Naive thymus-derived CD4-positive, alpha-beta T cell (primary cell): ENCODE measurements around the gene MSANTD1. TPM values are rescaled to one million over a fixed set of nuclear protein-coding genes. Genes with fewer than 3 reads are reported as not detected.

ENCODE experiments used
- ATAC-seq: fragments of 150-1000 bp; cut with Tn5 transposase; 2 replicates; pipeline ENCODE4 v1.10.0; 2021; ENCODE audit warnings: mild to moderate bottlenecking, moderate library complexity
- CTCF ChIA-PET: fragments of 350-600 bp; sonication (Branson Sonifier 250); formaldehyde crosslinking; loops from one replicate; lab custom pipeline; 2021; ENCODE audit warnings: antibody characterized with exemption; lab: Charles Lee
- POLR2A ChIA-PET: fragments of 350-600 bp; sonication (Branson Sonifier 250); formaldehyde crosslinking; loops from one replicate; lab custom pipeline; 2021; ENCODE audit warnings: antibody characterized with exemption, inconsistent platforms; lab: Charles Lee
- DNase-seq, 9 donors: peaks; one replicate each; pipeline versions ENCODE4 v3.0.0 to v3.0.0-alpha.2; 2020 to 2022; ENCODE audit warnings: mixed read lengths in 1 of 9
- H3K27ac ChIP-seq: one replicate; pipeline ENCODE4 v1.7.0; 2013; ENCODE audit warnings: mild to moderate bottlenecking, low read depth, low read length, moderate library complexity
- H3K27me3 ChIP-seq, 2 donors: one replicate each; pipeline ENCODE4 v1.7.0; 2013; ENCODE audit warnings: low read length in 2 of 2, mild to moderate bottlenecking in 2 of 2, moderate library complexity in 2 of 2; ENCODE audit not compliant: control insufficient read depth in 2 of 2, insufficient read depth in 2 of 2
- H3K36me3 ChIP-seq, 3 experiments: 1 replicate in 2 of 3; 2 replicates in 1 of 3; pipeline ENCODE4 v1.7.0; 2013; ENCODE audit warnings: low read length in 3 of 3, mild to moderate bottlenecking in 3 of 3, moderate library complexity in 1 of 3; ENCODE audit not compliant: insufficient read depth in 3 of 3, control insufficient read depth in 2 of 3
- H3K4me1 ChIP-seq, 2 donors: one replicate each; pipeline ENCODE4 v1.7.0; 2013; ENCODE audit warnings: low read length in 2 of 2, mild to moderate bottlenecking in 2 of 2, moderate library complexity in 1 of 2; ENCODE audit not compliant: control insufficient read depth in 2 of 2, insufficient read depth in 2 of 2
- H3K4me3 ChIP-seq: 2 replicates; pipeline ENCODE4 v1.7.0; 2013; ENCODE audit warnings: mild to moderate bottlenecking, low read length
- H3K9me3 ChIP-seq, 3 experiments: 1 replicate in 2 of 3; 2 replicates in 1 of 3; pipeline ENCODE4 v1.7.0; 2013; ENCODE audit warnings: low read length in 3 of 3; ENCODE audit not compliant: control insufficient read depth in 2 of 3
- H3K27ac Mint-ChIP-seq, 9 donors: one replicate each; pipeline ENCODE4 v1.8.0; 2020 to 2022; ENCODE audit warnings: mixed read lengths in 9 of 9, mild to moderate bottlenecking in 8 of 9, moderate library complexity in 5 of 9, inconsistent platforms in 2 of 9
- H3K27me3 Mint-ChIP-seq, 5 donors: one replicate each; pipeline ENCODE4 v1.8.0; 2021 to 2022; ENCODE audit warnings: mixed read lengths in 5 of 5, mild to moderate bottlenecking in 1 of 5
- H3K36me3 Mint-ChIP-seq, 5 donors: one replicate each; pipeline ENCODE4 v1.8.0; 2020 to 2022; ENCODE audit warnings: mixed read lengths in 5 of 5, mild to moderate bottlenecking in 3 of 5, inconsistent platforms in 1 of 5
- H3K4me1 Mint-ChIP-seq, 7 donors: one replicate each; pipeline ENCODE4 v1.8.0; 2020 to 2022; ENCODE audit warnings: mixed read lengths in 7 of 7, mild to moderate bottlenecking in 3 of 7, inconsistent platforms in 1 of 7
- H3K4me3 Mint-ChIP-seq, 10 donors: one replicate each; pipeline ENCODE4 v1.8.0; 2020 to 2022; ENCODE audit warnings: mild to moderate bottlenecking in 10 of 10, mixed read lengths in 10 of 10, moderate library complexity in 6 of 10, inconsistent platforms in 2 of 10
- H3K9me3 Mint-ChIP-seq, 11 donors: one replicate each; pipeline ENCODE4 v1.8.0; 2020 to 2022; ENCODE audit warnings: mixed read lengths in 11 of 11, mild to moderate bottlenecking in 4 of 11, inconsistent platforms in 1 of 11, moderate library complexity in 1 of 11
- intact Hi-C, 2 donors: fragments of 100-400 bp; cut with micrococcal nuclease; formaldehyde crosslinking; loops; one replicate each; pipeline ENCODE4 v1.15.1; 2023
- polyA plus RNA-seq, 2 donors: library from polyadenylated mRNA; unstranded; fragments of 300-500 nt; fragmentation: Illumina TruSeq; gene quantifications; one replicate each; pipeline ENCODE4 v1.2.3, GENCODE V29; 2021
- total RNA-seq, 6 experiments: library from RNA in 5 of 6; stranded (reverse) in 5 of 6; gene quantifications; 1 replicate in 5 of 6; 2 replicates in 1 of 6; pipeline ENCODE4 v1.2.3 and lab custom pipeline; 2021 to 2026

The MSANTD1 gene
- total and polyA plus RNA-seq, 7 experiments from 2014 or later, result 1.4 to 2.7 (median 2.3) TPM; not detected in 2

GRCh38 chr4:3294401-3295241 lies 45.7 kb downstream of the MSANTD1 start:
- Histone ChIP-seq H3K9me3 (no peaks in the 10 kb centered on the region), H3K27ac (no peak overlapping the region), H3K36me3 (peaks cover 0 to 5% (median 0%) of the 10 kb centered on the region in 3 experiments), H3K27me3 (no peaks in the 10 kb centered on the region), H3K4me3 (no peak overlapping the region), H3K4me1 (peaks cover 5 to 8% of the 10 kb centered on the region in 2 donors)
- Mint-ChIP-seq H3K4me3 (peak overlapping the region in 4 of 10 donors; percentile 27 to 88 (median 74)), H3K27me3 (peaks cover 0 to 79% (median 0%) of the 10 kb centered on the region in 5 donors), H3K4me1 (peaks cover 12 to 53% (median 44%) of the 10 kb centered on the region in 7 donors), H3K36me3 (peaks cover 0 to 7% (median 3%) of the 10 kb centered on the region in 5 donors), H3K27ac (peak overlapping the region in 4 of 9 donors; percentile 9 to 86 (median 41)), H3K9me3 (peaks cover 0 to 24% (median 5%) of the 10 kb centered on the region in 11 donors)
- POLR2A ChIA-PET, result no interaction called here
- DNase-seq, result peak in 1 of 9 donors; percentile 20
- CTCF ChIA-PET, result no interaction called here
- intact Hi-C loops, result loop anchor here (5.0 kb wide), 3 partner anchors 92 to 663 kb away; partner anchors contain the start of genes GRK4 (in 2 of the 2) and NOP14 (in 2 of the 2)
- ATAC-seq, result no peak

DNA sequence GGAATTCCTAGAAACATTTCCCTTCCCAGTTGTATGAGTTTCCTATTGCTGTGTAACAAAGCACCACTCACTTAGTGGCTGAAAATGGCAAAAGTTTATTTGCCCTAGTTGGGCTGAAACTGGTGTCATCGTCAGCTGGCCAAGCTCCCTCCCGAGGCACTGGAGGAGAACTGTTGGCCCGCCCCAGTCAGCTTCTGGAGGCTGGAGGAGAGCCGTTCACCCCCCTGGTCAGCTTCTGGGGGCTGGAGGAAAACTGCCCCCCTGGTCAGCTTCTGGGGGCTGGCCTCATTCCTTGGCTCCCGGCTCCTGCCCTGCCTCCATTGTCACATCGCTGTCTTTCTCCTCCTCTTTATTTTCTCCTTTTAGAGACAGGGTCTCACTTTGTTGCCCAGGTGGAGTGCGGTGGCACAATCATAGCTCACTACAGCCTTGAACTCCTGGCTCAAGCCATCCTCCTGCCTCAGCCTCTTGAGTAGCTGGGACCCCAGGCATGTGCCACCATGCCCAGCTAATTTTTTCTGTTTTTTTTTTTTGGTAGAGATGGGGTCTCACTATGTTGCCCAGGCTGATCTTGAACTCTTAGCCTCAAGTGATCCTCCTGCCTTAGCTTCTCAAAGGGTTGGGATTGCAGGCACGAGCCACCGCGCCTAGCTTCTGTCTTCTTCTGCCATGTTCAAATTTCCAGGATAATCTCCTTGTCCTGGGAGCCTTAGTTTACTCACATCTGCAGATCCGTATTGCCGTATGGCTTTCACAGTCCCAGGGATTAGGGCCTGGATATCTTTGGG lies 47.1 kb downstream of the MSANTD1 start:
- ChIA-PET POLR2A (no interaction called here), CTCF (interaction anchor here (0.6 kb wide), 1 partner anchor 81 kb away, joined by 3 read pairs; no protein-coding TSS in a partner anchor)
- Histone ChIP-seq H3K36me3 (peaks cover 0 to 5% (median 0%) of the 10 kb centered on the region in 3 experiments), H3K27ac (no peak overlapping the region), H3K27me3 (no peaks in the 10 kb centered on the region), H3K4me3 (no peak overlapping the region), H3K4me1 (peaks cover 6 to 15% of the 10 kb centered on the region in 2 donors), H3K9me3 (no peaks in the 10 kb centered on the region)
- peaks cover 13 to 64% (median 49%) of the 10 kb centered on the region in 7 donors for H3K4me1 Mint-ChIP-seq
- no peak overlapping the region for H3K4me3 Mint-ChIP-seq
- H3K9me3 Mint-ChIP-seq, result peaks cover 0 to 24% (median 5%) of the 10 kb centered on the region in 11 donors
- DNase-seq (peak in 1 of 9 donors; percentile 16), ATAC-seq (no peak)
- peaks cover 0 to 70% (median 0%) of the 10 kb centered on the region in 5 donors for H3K27me3 Mint-ChIP-seq
- intact Hi-C loops, result no loop called here
- peak overlapping the region in 1 of 9 donors; percentile 48 for H3K27ac Mint-ChIP-seq
- peaks cover 0 to 7% (median 3%) of the 10 kb centered on the region in 5 donors for H3K36me3 Mint-ChIP-seq

DNA sequence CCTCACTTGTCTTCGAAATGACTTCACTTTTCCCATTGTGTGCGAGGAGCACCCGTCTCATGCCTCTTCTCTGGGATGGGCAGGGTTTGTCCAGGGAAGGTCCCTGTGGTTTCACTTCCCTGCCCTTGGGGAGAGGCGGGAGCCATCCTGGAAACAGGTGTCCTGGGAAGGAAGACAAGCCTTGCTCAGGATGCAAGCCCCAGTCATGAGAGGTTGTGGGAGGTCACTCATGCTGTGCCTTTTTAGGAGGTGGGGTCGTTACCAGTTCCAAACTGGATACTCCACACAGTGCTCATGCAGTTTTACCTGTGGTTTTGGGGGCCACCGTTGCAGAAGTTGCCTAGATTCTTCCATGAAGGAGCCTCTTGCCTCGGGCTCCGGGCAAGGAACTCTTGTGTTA lies 47.7 kb downstream of the MSANTD1 start:
- intact Hi-C loops, result no loop called here
- Histone ChIP-seq H3K27ac (no peak overlapping the region), H3K27me3 (no peaks in the 10 kb centered on the region), H3K36me3 (peaks cover 0 to 5% (median 0%) of the 10 kb centered on the region in 3 experiments), H3K4me1 (peaks cover 9 to 17% of the 10 kb centered on the region in 2 donors), H3K4me3 (no peak overlapping the region), H3K9me3 (no peaks in the 10 kb centered on the region)
- Mint-ChIP-seq H3K4me1 (peaks cover 16 to 67% (median 51%) of the 10 kb centered on the region in 7 donors), H3K27ac (peak overlapping the region in 2 of 9 donors; percentile 13 to 48), H3K4me3 (no peak overlapping the region), H3K27me3 (peaks cover 0 to 69% (median 0%) of the 10 kb centered on the region in 5 donors), H3K36me3 (peaks cover 0 to 7% (median 3%) of the 10 kb centered on the region in 5 donors), H3K9me3 (peaks cover 0 to 24% (median 5%) of the 10 kb centered on the region in 11 donors)
- POLR2A ChIA-PET, result no interaction called here
- CTCF ChIA-PET, result interaction anchor here (0.6 kb wide), 1 partner anchor 80 kb away, joined by 3 read pairs; no protein-coding TSS in a partner anchor
- DNase-seq (peak in 1 of 9 donors; percentile 13), ATAC-seq (no peak)

DNA sequence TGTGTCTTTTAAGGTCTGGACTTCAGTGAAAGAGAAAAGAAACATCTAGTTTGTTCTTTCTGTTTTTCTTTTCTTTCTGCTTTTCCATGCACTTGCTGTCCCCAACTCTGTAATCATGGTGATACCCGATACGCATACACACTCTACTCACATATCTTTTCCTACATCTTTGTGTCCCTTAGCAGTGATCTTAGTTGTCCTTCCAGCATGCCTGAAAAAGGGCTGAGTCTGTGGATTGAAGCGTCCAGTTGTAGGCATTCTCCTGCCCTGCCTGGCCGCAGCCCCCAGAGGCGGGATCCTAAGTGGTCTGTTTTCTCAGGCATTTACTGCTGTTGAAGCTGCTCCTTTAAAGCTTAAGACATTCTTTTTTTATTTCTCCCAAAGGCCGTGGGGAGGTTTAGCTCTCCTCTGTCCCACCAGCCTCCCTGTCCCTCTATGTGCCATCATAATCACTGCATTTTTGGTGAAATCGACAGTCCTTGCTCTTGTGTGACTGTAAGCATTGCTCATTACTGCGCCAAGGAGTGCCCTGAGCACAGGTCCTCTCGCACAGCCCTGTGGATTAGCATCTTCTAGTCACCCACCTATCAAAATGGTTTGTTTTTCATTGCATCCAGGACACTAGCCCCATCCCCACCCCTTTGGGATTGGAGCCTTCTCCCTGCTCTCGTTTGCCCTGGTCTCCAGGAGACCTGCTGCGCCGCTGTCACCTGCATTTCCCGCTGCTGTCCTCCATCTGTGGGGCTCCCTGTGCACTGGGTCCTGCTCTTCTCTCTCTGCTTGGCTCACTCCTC lies 48.3 kb downstream of the MSANTD1 start:
- intact Hi-C loops, result no loop called here
- Histone ChIP-seq H3K36me3 (peaks cover 0 to 4% (median 0%) of the 10 kb centered on the region in 3 experiments), H3K27ac (no peak overlapping the region), H3K4me3 (no peak overlapping the region), H3K27me3 (no peaks in the 10 kb centered on the region), H3K4me1 (peaks cover 12 to 16% of the 10 kb centered on the region in 2 donors), H3K9me3 (no peaks in the 10 kb centered on the region)
- DNase-seq (peak in 1 of 9 donors; percentile 17), ATAC-seq (no peak)
- Mint-ChIP-seq H3K36me3 (peaks cover 0 to 7% (median 3%) of the 10 kb centered on the region in 5 donors), H3K27me3 (peaks cover 0 to 66% (median 0%) of the 10 kb centered on the region in 5 donors), H3K27ac (peak overlapping the region in 3 of 9 donors; percentile 13 to 32 (median 19)), H3K9me3 (peaks cover 0 to 24% (median 5%) of the 10 kb centered on the region in 11 donors), H3K4me1 (peaks cover 17 to 69% (median 55%) of the 10 kb centered on the region in 7 donors), H3K4me3 (no peak overlapping the region)
- ChIA-PET POLR2A (no interaction called here), CTCF (interaction anchor here (0.6 kb wide), 1 partner anchor 664 kb away, joined by 3 read pairs; no protein-coding TSS in a partner anchor)

- peaks cover 0 to 7% (median 3%) of the 10 kb centered on the region in 5 donors for H3K36me3 Mint-ChIP-seq
- H3K4me1 Mint-ChIP-seq, result peaks cover 29 to 79% (median 65%) of the 10 kb centered on the region in 7 donors
- no peak overlapping the region for H3K4me3 ChIP-seq
- H3K36me3 ChIP-seq, result no peaks in the 10 kb centered on the region
- intact Hi-C loops, result no loop called here
- H3K4me1 ChIP-seq, result peaks cover 26 to 34% of the 10 kb centered on the region in 2 donors
- no peaks in the 10 kb centered on the region for H3K27me3 ChIP-seq
- peak overlapping the region in 1 of 10 donors; percentile 14 for H3K4me3 Mint-ChIP-seq
- ChIA-PET POLR2A (no interaction called here), CTCF (no interaction called here)
- peaks cover 0 to 75% (median 0%) of the 10 kb centered on the region in 5 donors for H3K27me3 Mint-ChIP-seq
- ATAC-seq (no peak), DNase-seq (no peak)
- H3K27ac ChIP-seq, result no peak overlapping the region
- no peaks in the 10 kb centered on the region for H3K9me3 ChIP-seq
- H3K27ac Mint-ChIP-seq, result peak overlapping the region in 1 of 9 donors; percentile 62
- peaks cover 0 to 24% (median 5%) of the 10 kb centered on the region in 11 donors for H3K9me3 Mint-ChIP-seq
These were observed 50.4 kb downstream of the MSANTD1 start for GRCh38 chr4:3299122-3299975.
